Hematopoietic multipotent progenitor cell treated with erythropoietin and hydrocortisone succinate and interleukin-3 and kit ligand, for 4 days (in vitro differentiated cells): Measurements from ENCODE around the gene KLHL35.
"Not testable (repeated sequence)": the region's sequence is repeated elsewhere in the genome, so short reads cannot be mapped to it uniquely, and the experiment has no call there.

Experiments
- DNase-seq: peaks from one replicate; pipeline ENCODE4 v3.0.0-alpha.2; 2015

KLHL35 gene

DNA sequence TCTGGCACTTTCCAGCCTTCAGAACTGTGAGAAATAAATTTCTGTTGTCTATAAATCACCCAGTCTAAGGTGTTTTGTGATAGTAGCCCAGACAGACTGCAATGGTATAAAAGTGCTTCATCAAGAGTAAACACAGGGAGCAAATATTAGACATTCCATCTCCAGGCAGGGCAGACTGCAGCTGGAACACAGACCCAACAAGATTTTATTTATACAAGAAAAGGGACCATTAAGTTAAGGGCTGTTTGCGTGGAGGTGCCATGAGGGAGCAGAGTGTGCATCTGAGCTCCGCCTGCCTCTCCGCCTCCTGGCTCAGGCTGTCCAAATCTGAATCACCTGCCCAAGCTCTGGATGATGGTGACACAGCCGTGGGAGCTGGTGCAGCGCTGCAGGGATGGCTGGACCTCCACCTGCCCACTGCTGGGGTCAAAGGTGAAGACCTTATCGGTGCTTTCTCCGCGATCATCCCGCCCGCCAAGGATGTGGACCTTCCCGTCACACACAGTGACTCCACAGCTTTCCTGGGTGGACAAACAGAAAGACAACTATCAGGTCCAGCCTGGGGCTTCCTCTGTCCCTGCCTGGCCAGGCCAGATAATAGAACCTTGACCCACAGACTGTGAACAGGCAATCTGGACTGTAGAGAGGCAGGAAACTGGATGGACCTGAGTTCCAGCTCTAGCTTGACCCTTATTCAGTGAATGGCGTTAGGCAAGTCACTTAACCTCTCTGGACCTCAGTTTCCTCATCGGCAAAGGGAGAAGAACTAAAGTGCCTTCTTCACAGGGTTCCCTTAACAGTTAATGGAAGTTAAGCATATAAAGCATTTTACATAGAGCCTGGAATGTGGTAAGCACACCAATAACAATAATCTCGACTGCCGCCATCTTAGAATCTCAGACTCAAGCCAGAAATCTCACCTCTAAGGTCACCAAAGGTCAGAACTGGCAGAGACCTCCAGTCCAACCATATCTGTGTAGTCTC lies 10.5 kb downstream of the KLHL35 start:
- DNase-seq: no peak

- DNase-seq: no peak
These were observed 11.1 kb downstream of the KLHL35 start for GRCh38 chr11:75421902-75422247.

DNA sequence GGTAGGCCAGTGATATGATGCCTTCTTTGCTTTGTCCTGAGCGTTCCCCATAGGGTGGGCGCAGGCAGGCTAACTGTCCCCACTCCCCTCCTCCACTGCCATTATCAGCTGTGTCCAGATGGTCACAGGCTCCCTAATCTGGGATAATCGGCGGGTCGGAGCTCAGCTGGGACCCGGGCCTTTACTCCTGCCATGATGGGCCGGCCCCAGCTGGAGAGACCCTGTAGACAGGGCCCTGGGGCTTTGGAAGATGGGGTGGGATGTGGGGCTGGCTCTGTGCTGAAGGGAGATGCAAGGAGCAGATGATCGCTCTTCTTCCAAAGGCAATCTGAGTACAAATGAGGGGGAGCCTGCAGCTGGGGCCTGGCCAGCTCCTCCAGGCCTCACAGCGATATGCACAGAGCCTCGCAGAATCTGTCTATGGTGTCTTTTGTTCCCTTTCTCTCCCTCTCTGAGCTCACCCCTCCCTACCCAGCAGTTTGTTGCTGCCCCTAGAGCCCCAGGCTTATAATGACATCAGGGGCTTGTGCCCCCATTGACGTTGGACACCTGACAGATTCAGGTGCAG lies 11.9 kb downstream of the KLHL35 start:
- DNase-seq: no peak

- DNase-seq: no peak
These were observed 12.6 kb downstream of the KLHL35 start for GRCh38 chr11:75420224-75421034.

DNA sequence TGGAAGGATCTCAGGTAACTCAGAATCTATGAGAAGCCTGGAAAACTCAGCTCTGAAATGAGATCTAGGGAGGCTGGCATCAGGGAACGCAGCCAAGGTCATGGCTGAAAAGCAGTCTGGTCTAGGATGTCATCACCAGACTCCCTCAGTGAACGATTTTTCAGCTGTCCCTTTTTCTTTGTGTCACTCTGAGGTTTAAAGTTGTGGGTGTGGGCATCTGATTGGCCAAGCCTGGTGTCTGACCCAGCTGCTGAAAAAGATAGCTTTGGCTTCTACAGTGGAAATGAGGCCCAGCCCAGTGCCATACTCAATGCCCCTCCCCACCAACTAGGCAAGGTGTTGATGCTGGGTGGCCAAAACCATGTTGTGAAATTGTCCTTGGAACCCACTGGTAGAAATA lies 19.1 kb downstream of the KLHL35 start:
- DNase-seq: peak; percentile 72

- not testable (repeated sequence) for DNase-seq
These were observed 19.9 kb downstream of the KLHL35 start for GRCh38 chr11:75413146-75413545.

DNA sequence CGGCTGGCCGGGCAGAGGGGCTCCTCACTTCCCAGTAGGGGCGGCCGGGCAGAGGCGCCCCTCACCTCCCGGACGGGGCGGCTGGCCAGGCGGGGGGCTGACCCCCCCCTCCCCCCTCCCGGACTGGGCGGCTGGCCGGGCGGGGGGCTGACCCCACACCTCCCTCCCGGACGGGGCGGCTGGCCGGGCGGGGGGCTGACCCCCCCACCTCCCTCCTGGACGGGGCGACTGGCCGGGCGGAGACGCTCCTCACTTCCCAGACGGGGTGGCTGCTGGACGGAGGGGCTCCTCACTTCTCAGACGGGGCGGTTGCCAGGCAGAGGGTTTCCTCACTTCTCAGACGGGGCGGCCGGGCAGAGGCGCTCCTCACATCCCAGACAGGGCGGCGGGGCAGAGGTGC lies 23.0 kb downstream of the KLHL35 start:
- not testable (repeated sequence) for DNase-seq

DNA sequence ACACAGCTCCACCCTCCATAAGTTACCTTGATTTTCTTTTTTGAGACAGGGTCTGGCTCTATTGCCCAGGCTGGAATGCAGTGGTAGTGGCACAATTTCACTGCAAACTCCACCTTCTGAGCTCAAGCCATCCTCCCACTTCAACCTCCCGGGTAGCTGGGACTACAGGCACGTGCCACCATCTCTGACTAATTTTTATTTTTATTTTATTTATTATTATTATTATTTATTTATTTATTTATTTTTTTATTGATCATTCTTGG lies 24.1 kb downstream of the KLHL35 start:
- no peak for DNase-seq

DNA sequence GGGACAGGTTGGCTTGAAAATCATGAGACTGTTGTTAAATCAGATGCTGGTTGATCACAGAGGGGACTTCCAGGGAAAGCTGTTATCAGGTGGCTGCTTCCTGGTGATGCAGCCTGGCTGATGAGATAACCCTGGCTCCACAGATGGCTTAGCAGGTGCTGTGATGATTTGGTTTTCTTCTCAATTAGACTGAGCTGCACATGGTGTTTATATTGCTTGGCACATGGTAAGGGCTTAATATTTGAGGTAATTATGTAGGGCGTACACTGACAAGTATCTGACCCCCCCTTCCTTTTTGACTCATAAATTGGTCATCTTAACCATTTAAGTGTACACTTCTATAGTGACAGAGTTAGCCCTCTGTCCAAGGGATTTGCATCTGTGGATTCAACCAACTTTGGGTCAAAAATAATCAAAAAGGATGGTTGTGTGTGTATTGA lies 26.6 kb downstream of the KLHL35 start:
- peak; percentile 76 for DNase-seq

GRCh38 chr11:75403983-75404658 lies 28.9 kb downstream of the KLHL35 start:
- no peak for DNase-seq

DNA sequence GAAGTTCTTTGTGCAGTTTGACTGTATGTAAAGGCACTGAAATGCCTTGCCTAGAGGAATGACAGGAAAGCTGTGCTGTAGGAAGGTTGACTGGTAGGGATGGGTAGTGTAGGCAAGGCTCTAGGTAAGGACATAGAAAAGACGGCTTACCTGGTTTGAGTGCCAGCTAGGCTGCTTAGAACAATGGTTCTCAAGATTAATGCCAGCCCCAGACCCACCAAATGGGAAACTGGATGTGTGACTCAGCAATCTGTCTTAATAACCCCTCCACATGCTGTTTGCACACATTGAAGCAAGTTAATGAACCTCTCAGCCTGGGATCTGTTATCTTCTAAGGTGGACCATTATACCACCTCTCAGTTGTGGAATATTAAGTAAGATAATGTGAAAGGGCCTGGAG lies 30.0 kb downstream of the KLHL35 start:
- DNase-seq: no peak

- no peak for DNase-seq
These were observed 30.8 kb downstream of the KLHL35 start for GRCh38 chr11:75402002-75402773.

DNA sequence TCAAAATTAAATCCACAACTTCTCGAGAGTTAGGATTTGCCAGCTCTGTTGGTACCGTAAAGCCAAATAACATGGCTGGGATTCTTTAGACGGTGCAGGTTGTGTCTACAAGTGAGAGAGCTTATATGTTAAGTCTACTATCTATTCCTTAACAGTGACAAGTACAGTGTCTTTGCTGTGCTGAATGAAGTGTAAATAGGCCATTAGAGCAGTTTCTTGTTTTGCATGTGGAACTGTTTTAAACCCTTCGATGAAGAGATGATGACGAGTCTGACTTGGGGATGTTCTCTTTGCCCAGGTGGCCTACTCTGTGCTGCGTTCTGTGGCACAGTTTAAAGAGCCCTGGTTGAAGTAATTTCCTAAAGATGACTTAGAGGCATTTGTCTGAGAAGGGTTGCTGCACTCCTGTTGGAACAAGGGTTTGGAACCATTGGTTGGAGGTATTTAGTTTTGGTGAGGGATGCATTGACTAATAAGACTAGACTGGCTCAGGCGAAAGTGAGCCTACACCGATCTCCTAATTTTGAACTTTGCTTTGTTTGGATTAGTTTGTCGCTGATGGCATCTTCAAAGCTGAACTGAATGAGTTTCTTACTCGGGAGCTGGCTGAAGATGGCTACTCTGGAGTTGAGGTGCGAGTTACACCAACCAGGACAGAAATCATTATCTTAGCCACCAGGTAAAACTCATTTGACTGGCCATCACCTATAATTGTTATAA lies 32.7 kb downstream of the KLHL35 start:
- DNase-seq: peak; percentile 41

DNA sequence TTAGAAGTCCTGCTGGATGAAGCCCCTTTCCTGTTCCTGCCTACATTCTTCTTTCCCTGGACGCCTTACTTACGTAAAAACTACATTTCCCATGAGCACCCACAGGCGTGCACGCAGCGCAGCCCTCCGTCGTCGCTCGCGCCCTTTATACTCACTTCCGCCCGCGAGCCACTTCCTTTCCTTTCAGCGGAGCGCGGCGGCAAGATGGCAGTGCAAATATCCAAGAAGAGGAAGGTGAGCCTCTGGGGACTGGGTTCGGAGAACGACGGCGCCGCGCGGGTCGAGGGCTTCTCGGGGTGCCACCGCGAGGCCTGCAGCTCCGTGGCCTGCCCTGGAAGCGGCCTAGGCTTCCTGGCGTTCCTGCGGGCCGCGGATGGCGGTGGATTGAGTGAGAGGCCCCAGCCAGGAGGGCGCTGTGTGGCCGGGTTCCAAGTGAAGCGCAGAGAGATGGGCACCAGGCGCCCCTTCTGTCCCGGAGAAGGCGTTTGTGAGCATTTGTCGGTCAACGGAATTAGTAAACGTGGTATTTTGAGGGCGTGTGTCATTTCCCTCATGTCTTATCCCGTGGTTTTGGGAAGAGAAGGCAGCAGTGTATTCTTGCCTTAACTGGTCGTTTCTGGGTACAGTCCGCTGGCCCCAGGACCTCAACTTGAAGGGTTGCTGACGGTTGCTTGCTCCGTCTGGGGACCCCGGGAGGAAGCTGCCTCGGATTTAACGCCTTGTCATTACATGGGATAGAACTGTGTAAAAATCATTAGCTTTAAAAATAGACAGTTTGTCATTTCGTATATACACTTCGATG lies 33.5 kb downstream of the KLHL35 start, which contains the start of gene RPS3:
TSS of gene RPS3 (plus strand) at position 175 of the 802 bp plus-strand sequence. CDS start at position 205, 30 bp downstream.
- DNase-seq: peak; percentile 98

GRCh38 chr11:75398906-75399305 lies 34.1 kb downstream of the KLHL35 start:
- no peak for DNase-seq

DNA sequence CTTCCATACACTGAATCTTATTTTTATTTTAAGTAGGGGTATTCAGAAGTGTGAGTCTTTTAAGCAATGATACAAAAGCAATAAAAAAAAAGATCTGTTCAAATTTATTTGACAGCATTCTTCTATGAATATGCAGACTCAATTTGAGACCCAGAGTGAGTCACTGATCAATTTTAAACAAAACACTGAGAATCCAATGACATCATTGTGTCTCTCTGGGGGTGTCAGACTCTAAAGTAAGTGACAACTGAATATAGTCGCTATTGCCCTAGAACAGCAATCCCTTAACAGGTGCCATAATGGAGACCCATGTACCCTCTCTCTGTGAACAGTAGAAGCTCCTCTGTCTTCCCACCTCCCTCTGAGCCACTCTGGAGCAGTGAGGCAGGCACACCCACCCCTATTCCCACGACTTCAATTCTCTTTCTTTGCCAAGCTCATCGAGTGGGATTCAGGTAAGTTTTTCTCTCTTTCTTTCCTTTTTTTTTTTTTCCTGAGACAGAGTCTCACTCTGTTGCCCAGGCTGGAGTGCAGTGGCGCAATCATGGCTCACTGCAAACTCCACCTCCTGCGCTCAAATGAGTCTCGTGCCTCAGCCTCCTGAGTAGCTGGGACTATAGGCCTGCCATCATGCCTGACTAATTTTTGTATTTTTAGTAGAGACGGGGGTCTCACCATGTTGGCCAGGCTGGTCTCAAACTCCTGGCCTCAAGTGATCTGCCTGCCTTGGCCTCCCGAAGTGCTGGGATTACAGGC lies 38.7 kb downstream of the KLHL35 start:
- DNase-seq: no peak

DNA sequence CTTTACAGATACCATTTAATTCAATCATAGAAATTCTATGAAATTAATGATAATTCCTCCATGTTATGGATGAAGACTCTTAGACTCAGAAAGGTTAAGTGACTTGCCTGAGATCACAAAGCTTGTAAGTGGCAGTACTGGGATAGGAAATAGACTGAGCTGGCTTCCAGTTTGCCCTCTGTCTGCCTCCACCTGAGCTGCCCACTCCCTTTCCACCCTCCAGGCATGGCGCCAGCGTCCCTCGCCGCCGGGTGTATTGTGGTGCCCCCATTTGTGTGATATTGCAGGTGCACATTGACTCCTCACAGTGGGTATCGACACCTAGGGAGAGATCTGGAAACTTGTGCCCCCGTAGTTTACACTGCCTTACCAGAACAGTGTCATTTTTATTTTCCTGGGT lies 43.1 kb downstream of the KLHL35 start:
- DNase-seq: no peak

GRCh38 chr11:75389276-75389605 lies 43.8 kb downstream of the KLHL35 start:
- no peak for DNase-seq

GRCh38 chr11:75388386-75389275 lies 44.4 kb downstream of the KLHL35 start:
- DNase-seq: peak; percentile 94
